IPS DF 4.7 (cell line): ENCODE measurements around the gene WWTR1.

Experiments used
- DNase-seq: peaks from one replicate; pipeline ENCODE4 v3.0.0-alpha.2; 2013; ENCODE audit warnings: low spot score; ENCODE audit errors: extremely low read depth

WWTR1 gene

GRCh38 chr3:149625795-149626194 lies 32.0 kb downstream of the WWTR1 start:
- DNase-seq = no peak

DNA sequence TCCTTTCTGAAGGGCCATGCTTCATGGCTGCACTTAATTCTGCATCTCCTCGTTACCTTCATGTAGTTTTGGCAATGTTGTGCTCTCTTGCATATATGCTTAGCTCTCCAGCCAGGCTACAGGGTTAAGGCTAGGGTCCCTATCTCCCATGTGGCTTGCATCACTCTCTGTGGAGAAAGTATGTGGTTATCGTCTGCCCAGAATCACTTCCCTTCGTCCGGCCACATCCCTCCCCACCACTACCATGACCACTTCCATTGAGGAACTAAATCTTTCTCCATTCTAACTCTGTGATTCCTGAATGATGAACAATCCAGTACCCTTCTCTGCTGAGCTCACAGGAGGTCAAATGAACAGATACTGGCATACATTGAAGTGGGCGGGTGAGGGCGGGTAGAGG lies 34.0 kb downstream of the WWTR1 start:
- no peak for DNase-seq

- DNase-seq = no peak
Observed at GRCh38 chr3:149621218-149622005, 36.4 kb downstream of the WWTR1 start.

DNA sequence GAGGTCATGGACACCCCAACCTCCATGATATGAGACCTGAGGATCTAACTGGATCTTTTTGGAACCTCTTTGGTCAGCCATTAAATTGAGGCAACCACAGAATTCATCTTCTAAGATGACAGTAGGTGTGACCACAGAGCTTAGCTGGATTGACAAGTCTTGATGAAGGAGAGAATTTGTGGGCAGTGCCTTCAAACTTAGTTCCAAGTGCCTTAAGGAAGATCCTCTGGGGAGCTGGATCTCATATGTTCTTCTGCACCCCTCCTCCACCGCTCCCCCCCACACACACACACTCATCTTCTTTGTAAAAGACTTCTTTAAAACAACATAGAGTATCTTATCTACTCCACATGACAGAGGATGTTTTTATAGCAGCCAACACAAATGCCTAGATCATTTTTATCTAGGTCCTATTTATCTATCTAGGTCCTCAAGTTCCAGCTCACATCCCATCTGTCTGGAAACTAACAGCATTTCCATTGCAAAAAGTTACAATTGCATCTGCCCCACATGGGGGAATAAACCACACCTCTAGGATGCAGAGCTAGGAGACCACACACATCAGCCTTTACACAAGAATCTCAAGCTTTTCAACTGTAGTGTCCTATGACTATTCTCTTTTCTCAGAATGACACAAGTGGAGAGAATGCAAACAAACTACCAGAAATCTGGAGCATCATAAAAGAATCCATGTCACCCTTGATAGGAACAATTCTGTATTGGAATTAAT lies 37.4 kb downstream of the WWTR1 start:
- DNase-seq = no peak

- no peak for DNase-seq
Observed at GRCh38 chr3:149619136-149619535, 38.7 kb downstream of the WWTR1 start.

DNA sequence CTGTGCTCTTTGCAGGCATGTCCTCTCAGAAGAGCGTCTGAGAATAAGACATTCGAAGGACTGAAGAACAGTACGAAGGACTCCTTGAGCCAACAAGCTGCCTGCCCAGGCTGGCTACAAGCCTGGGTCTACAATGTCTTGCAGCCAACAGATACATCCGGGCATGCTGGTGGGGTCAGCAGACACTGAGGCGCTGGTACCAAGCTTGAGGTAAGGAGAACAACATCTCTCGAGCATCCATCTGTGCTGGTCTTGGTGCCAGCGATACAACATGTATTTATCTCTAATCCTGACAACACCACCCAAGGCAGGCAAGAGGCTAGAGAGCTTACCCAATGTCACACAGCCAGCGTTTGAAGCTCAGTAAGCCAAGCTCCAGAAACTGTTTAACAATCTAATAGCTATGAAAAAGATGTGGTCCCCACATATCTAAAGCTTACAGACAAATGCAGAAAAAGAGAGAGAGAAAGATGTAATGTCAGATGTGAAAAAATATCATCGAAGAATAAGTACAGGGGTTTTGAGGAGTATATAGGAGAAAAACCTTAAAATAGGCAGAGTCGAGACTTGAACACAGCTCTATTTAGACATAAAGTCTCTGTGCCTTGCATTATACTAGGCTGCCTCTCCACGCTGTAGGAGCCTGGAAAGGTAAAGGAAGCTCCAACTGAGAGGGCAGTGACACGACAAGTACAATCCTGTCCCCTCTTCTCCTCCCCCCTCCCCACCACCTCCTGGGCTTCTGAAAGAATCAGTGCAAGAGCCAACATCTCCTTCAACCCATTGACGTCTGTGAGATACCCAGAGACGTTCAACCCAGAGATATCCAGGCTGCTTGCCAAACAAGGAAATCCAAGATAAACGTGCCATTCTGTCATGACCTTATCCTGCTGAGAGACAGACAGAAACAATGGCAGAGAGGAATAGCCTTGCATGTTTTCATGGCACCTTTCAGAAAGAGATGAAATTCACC lies 39.4 kb downstream of the WWTR1 start:
- no peak for DNase-seq

DNA sequence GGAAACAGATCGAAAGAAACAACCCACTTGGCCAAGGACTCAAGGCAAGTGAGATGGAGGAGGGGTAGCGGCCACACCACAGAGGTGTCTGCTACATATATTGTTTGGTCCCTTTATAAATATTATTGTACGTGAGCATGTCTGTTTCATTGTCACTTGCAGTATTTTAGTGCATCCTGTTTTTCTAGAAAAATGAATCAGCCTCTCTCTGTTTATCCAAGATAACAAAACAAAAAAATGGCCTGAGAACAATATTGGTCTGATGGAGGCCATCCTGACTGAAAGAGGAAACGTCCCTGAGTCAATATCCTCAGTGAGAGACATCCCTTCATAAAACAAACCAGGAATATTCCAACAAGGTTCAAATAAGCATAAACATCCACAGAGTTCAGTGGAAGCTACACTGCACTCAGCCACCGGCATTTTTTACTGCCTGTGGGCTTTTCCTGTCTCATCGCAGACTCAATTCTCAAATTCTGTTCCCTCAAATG lies 42.0 kb downstream of the WWTR1 start:
- DNase-seq = no peak

DNA sequence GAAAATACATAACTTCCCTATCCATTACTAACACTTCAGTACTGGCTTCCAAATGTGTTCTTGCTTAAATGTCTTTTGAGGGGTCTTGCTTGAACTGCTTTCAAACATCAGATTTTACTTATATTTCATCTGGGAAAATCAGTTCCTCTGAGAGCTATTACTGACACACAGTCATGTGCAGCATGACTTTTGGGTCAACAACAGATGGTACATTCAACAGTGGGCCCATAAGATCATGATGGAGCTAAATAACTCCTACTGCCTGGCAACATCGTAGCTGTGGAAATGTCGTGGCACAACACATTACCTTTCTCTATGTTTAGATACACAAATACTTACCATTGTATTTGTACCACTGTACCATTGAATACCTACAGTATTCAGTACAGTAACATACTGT lies 43.8 kb downstream of the WWTR1 start:
- DNase-seq = no peak

DNA sequence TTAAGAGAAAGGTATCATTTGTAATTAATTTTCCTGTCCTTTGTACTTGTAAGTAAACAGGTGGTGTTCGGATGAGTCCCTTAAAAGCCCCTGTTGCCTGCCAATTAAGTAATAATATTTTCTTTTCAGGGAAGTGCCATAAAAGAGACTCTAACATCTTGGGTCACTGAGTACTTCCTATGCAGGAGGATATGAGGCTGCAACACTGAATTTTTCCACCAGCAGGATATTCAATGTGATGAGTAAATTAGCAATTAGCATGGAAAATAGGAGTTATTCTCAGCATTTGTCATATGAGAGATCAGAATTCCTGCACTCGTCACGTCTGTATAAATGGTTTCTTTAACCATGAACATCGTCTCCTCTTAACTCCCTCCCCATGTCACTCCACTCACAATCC lies 45.4 kb downstream of the WWTR1 start:
- no peak for DNase-seq

- DNase-seq = no peak
Observed at GRCh38 chr3:149611149-149611548, 46.7 kb downstream of the WWTR1 start.

- no peak for DNase-seq
Observed at GRCh38 chr3:149610351-149611105, 47.3 kb downstream of the WWTR1 start.

- no peak for DNase-seq
Observed at GRCh38 chr3:149609595-149609994, 48.2 kb downstream of the WWTR1 start.

DNA sequence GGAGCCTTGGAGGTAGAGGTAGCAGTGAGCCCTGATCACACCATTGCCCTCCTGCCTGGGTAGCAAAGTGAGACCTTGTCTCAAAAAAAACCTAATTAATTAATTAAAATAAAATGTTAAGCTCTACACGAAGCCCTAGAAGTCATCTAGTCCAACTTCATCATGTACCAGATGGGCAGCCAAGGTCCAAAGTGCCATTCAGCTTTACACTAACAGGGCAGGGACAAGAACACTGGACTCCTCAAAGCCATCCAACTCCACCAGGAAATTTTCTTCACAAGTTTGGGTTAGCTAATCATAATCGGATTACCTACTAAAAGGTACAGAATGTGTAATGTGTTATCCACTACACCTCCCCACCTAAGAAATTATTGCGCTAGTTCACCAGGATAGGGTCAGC lies 48.8 kb downstream of the WWTR1 start:
- DNase-seq = no peak

- DNase-seq = no peak
Observed at GRCh38 chr3:149605902-149606301, 51.9 kb downstream of the WWTR1 start.

- no peak for DNase-seq
Observed at GRCh38 chr3:149604125-149604875, 53.5 kb downstream of the WWTR1 start.

DNA sequence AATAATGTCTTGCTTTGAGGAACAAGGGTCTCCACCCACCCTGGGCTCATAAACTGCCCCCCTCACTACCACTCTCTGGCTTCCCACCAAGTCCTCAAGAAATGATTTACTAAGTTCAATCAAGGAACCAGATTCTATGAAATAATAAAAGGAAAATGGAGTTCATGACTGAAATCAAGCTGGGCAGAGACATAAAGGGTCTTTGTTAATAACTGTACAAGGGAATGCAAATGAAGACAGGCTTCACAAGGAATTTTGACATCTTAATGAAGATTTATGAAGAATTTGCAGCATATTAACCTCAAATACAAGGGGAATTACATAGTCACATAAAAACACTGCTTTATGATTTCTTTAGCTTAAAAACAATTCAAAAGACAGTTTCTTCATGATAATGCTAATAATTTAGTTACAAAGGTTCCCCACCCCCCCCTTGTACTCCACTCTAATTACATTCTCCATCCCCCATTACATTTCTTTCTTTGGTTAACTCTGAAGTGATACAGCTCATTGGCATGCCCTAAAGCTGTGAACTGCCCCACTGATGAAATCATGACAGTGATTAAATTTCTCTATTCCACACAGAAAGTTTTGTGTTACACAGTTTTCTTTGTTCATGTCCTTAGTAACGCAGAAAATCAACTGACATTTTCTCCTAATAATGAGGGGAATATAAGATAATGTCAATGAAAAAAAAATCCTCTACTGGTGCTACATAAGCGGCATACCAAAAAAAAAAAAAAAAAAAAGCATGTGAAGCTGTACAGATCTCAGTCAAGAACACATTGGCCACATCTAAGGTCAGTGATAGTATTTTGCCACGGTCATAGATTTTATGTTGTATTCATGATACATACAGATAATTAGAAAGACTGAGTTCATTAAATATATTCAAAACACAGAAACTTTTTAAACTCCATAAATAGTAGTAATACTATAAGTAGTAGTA lies 54.4 kb downstream of the WWTR1 start:
- no peak for DNase-seq

- DNase-seq = no peak
Observed at GRCh38 chr3:149600634-149601033, 57.2 kb downstream of the WWTR1 start.

DNA sequence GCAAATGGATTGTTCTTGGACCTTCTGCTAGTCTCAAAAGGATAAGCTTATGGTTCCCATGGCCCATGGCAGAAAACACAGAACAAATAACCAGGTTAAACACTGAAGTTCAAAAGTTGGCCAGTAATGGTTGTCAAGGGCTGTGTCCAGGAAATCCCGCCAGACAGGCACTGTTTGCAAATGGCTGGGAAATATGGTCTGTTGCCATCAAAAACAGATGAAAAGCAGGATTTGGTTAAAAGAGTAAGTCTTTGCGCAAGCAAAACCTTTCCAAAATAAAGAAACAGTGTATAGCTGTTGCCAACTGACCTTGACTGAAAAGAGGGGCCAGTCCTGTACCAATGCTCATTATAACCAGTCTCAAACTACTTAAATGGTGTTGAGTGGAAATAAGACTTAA lies 58.6 kb downstream of the WWTR1 start:
- DNase-seq = no peak
